ENCODE measurements around the gene GHITM. TPM values are rescaled to one million over a fixed set of nuclear protein-coding genes. Genes with fewer than 3 reads are reported as not detected.
"Not testable (repeated sequence)": the region's sequence is repeated elsewhere in the genome, so short reads cannot be mapped to it uniquely, and the experiment has no call there.

GHITM gene
- total and polyA plus RNA-seq, 2 of the 4 experiments (the other 2 are of a cell fraction): 103 to 185 TPM

DNA sequence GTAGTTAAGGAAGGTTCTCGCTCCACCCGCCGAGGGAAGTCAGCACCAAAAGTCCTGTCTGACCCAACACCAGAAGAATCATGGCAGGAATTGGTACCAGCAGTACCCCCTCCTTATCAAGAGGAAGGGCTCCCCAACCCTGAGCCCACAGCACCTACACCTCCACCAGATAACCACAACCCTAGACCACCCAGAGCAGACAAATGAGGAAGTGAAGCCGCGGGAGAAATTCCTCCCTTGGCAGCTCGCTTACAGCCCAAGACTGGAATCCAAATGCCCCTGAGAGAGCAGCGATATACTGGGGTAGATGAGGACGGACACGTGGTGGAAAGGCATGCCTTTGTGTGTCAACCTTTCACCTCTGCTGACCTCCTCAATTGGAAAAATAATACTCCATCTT lies 29.5 kb upstream of the GHITM start:
- H3K27ac ChIP-seq (ENCODE audit: insufficient read depth, low read length); POLR2A ChIA-PET (ENCODE audit: unreplicated experiment); H4K20me1 ChIP-seq (ENCODE audit: insufficient read depth, low read length); H3K14ac ChIP-seq (replicated peaks; ENCODE audit: low read depth, low read length); H2BK20ac ChIP-seq (ENCODE audit: low read depth, low read length); BruUV-seq (replicated peaks); DNase-seq; H2BK5ac ChIP-seq (ENCODE audit: low read depth, low read length, poor library complexity, severe bottlenecking); H2BK120ac ChIP-seq (ENCODE audit: low read depth, low read length); ATAC-seq (ENCODE audit: low read depth); H2AFZ ChIP-seq (replicated peaks; ENCODE audit: low read length, poor library complexity); H4K91ac ChIP-seq (ENCODE audit: insufficient read depth, low read depth, low read length); H3K4ac ChIP-seq (ENCODE audit: low read depth, low read length); CTCF ChIA-PET; H3K23ac ChIP-seq (ENCODE audit: low read depth, low read length); H3K9me1 ChIP-seq (ENCODE audit: insufficient read depth, low read length); H3K36me3 ChIP-seq (ENCODE audit: control insufficient read depth, insufficient read depth, low read length); H2AK5ac ChIP-seq (ENCODE audit: low read depth, low read length); H3K79me1 ChIP-seq (ENCODE audit: low read depth in 1 of 2, low read length in 2 of 2); H3K27me3 ChIP-seq (ENCODE audit: control insufficient read depth, insufficient read depth, low read length); H2AK9ac ChIP-seq (replicated peaks; ENCODE audit: low read depth, low read length, poor library complexity); dilution Hi-C loops (cut with HindIII; ENCODE audit: low sequenced_read_pairs, unreplicated experiment); H3K4me3 ChIP-seq (ENCODE audit: insufficient read depth, low read depth, low read length); H3K4me2 ChIP-seq (ENCODE audit: low read depth, low read length); H3K9me3 ChIP-seq (ENCODE audit: control insufficient read depth, insufficient read depth, low read length); intact Hi-C loops (cut with micrococcal nuclease); in situ Hi-C loops (cut with MboI; ENCODE audit: low sequenced_read_pairs); H3K9ac ChIP-seq (ENCODE audit: low read depth, low read length); H4K8ac ChIP-seq (ENCODE audit: low read depth in 2 of 2, low read length in 2 of 2); H3K4me1 ChIP-seq (ENCODE audit: control insufficient read depth, insufficient read depth, low read length); H4K5ac ChIP-seq (ENCODE audit: low read depth, low read length); H2BK15ac ChIP-seq (ENCODE audit: low read depth, low read length); H3K56ac ChIP-seq (ENCODE audit: extremely low read depth, insufficient read depth, low read length); H3K18ac ChIP-seq (ENCODE audit: low read depth, low read length): not testable (repeated sequence)
- no CpG with 5 or more reads among the region's 9 CpGs for WGBS, 2 experiments (ENCODE audit: extremely low coverage in 2 of 2, insufficient read length in 1 of 2)

DNA sequence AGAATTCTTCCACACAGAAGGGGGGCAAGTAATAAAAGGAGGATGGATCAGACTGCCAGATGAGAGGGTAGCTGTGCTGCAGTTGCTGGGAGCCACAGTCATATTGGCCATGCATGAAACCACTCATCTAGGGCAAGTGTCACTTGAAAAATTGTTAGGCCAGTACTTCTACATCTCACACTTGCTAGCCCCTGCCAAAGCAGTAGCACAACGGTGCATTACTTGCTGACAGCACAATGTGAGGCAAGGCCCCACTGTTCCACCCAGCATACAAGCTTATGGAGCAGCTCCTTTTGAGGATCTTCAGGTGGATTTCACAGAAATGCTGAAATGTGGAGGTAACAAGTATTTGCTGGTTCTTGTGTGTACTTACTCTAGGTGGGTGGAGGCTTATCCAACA lies 25.8 kb upstream of the GHITM start:
- H2BK5ac ChIP-seq (ENCODE audit: low read depth, low read length, poor library complexity, severe bottlenecking); H2BK20ac ChIP-seq (ENCODE audit: low read depth, low read length); H4K20me1 ChIP-seq (ENCODE audit: insufficient read depth, low read length); H3K56ac ChIP-seq (ENCODE audit: extremely low read depth, insufficient read depth, low read length); H2AFZ ChIP-seq (replicated peaks; ENCODE audit: low read length, poor library complexity); H3K4me2 ChIP-seq (ENCODE audit: low read depth, low read length); H3K14ac ChIP-seq (replicated peaks; ENCODE audit: low read depth, low read length); ATAC-seq (ENCODE audit: low read depth); H3K4ac ChIP-seq (ENCODE audit: low read depth, low read length); H3K9me3 ChIP-seq (ENCODE audit: control insufficient read depth, insufficient read depth, low read length); H2BK15ac ChIP-seq (ENCODE audit: low read depth, low read length); DNase-seq; H3K79me1 ChIP-seq (ENCODE audit: low read depth in 1 of 2, low read length in 2 of 2); H2BK120ac ChIP-seq (ENCODE audit: low read depth, low read length); H3K9me1 ChIP-seq (ENCODE audit: insufficient read depth, low read length); H2AK9ac ChIP-seq (replicated peaks; ENCODE audit: low read depth, low read length, poor library complexity); dilution Hi-C loops (cut with HindIII; ENCODE audit: low sequenced_read_pairs, unreplicated experiment); intact Hi-C loops (cut with micrococcal nuclease); H3K27me3 ChIP-seq (ENCODE audit: control insufficient read depth, insufficient read depth, low read length); H3K27ac ChIP-seq (ENCODE audit: insufficient read depth, low read length); H3K9ac ChIP-seq (ENCODE audit: low read depth, low read length); BruUV-seq (replicated peaks); H3K23ac ChIP-seq (ENCODE audit: low read depth, low read length); H4K91ac ChIP-seq (ENCODE audit: insufficient read depth, low read depth, low read length); in situ Hi-C loops (cut with MboI; ENCODE audit: low sequenced_read_pairs); H4K8ac ChIP-seq (ENCODE audit: low read depth in 2 of 2, low read length in 2 of 2); H2AK5ac ChIP-seq (ENCODE audit: low read depth, low read length); H4K5ac ChIP-seq (ENCODE audit: low read depth, low read length); H3K18ac ChIP-seq (ENCODE audit: low read depth, low read length); H3K4me3 ChIP-seq (ENCODE audit: insufficient read depth, low read depth, low read length); H3K36me3 ChIP-seq (ENCODE audit: control insufficient read depth, insufficient read depth, low read length); H3K4me1 ChIP-seq (ENCODE audit: control insufficient read depth, insufficient read depth, low read length); POLR2A ChIA-PET (ENCODE audit: unreplicated experiment): not testable (repeated sequence)
- no CpG with 5 or more reads among the region's 1 CpG for WGBS, 2 experiments (ENCODE audit: extremely low coverage in 2 of 2, insufficient read length in 1 of 2)
- CTCF ChIA-PET: interaction anchor here (0.6 kb wide), 2 partner anchors 10 to 11 kb away, joined by 4 read pairs; no protein-coding TSS in a partner anchor
